ENCODE results near the gene CTNNA3. TPM values are rescaled to one million over a fixed set of nuclear protein-coding genes. Genes with fewer than 3 reads are reported as not detected.

The CTNNA3 gene
- total and polyA plus RNA-seq, 4 donors: under 0.01 to 39.8 (median 0.09) TPM

GRCh38 chr10:66762218-66762729 lies 933.7 kb downstream of the CTNNA3 start:
- ATAC-seq (ENCODE audit: insufficient read depth, low FRiP score): no peak
- DNase-seq: no peak
- Histone ChIP-seq H3K4me1 (ENCODE audit: control insufficient read depth in 5 of 5, insufficient read depth in 5 of 5, low read length in 5 of 5) (no peaks in the 10 kb centered on the region), H3K9me3 (ENCODE audit: control insufficient read depth in 4 of 4, insufficient read depth in 3 of 4, low read length in 3 of 4) (no peaks in the 10 kb centered on the region), H3K27me3 (ENCODE audit: control insufficient read depth in 3 of 3, insufficient read depth in 3 of 3, low read length in 2 of 3) (no peaks in the 10 kb centered on the region), H3K9ac (ENCODE audit: insufficient read depth in 1 of 2, low read length in 2 of 2) (no peak overlapping the region), H3K36me3 (ENCODE audit: control insufficient read depth in 4 of 4, insufficient read depth in 4 of 4, low read length in 4 of 4) (no peaks in the 10 kb centered on the region), H3K4me3 (no peak overlapping the region), H3K27ac (ENCODE audit: low read depth in 1 of 2, low read length in 1 of 2) (no peak overlapping the region)
- TF ChIP-seq, protein P1, sequence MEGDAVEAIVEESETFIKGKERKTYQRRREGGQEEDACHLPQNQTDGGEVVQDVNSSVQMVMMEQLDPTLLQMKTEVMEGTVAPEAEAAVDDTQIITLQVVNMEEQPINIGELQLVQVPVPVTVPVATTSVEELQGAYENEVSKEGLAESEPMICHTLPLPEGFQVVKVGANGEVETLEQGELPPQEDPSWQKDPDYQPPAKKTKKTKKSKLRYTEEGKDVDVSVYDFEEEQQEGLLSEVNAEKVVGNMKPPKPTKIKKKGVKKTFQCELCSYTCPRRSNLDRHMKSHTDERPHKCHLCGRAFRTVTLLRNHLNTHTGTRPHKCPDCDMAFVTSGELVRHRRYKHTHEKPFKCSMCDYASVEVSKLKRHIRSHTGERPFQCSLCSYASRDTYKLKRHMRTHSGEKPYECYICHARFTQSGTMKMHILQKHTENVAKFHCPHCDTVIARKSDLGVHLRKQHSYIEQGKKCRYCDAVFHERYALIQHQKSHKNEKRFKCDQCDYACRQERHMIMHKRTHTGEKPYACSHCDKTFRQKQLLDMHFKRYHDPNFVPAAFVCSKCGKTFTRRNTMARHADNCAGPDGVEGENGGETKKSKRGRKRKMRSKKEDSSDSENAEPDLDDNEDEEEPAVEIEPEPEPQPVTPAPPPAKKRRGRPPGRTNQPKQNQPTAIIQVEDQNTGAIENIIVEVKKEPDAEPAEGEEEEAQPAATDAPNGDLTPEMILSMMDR (IDR thresholded peaks at IDR 0.05; ENCODE audit: control extremely low read depth, extremely low read depth): no peak
- WGBS, 2 donors: 74 to 87% methylated on average over 4 of the region's 4 CpGs

- no peak overlapping the region for H3K4me3 ChIP-seq
- no peaks in the 10 kb centered on the region for H3K36me3 ChIP-seq (ENCODE audit: control insufficient read depth in 4 of 4, insufficient read depth in 4 of 4, low read length in 4 of 4)
- no peaks in the 10 kb centered on the region for H3K9me3 ChIP-seq (ENCODE audit: control insufficient read depth in 4 of 4, insufficient read depth in 3 of 4, low read length in 3 of 4)
- WGBS, 2 donors: 85 to 96% methylated on average over 1 of the region's 1 CpG
- DNase-seq: no peak
- H3K27me3 ChIP-seq (ENCODE audit: control insufficient read depth in 3 of 3, insufficient read depth in 3 of 3, low read length in 2 of 3): no peaks in the 10 kb centered on the region
- no peak overlapping the region for H3K9ac ChIP-seq (ENCODE audit: insufficient read depth in 1 of 2, low read length in 2 of 2)
- no peaks in the 10 kb centered on the region for H3K4me1 ChIP-seq (ENCODE audit: control insufficient read depth in 5 of 5, insufficient read depth in 5 of 5, low read length in 5 of 5)
- no peak overlapping the region for H3K27ac ChIP-seq (ENCODE audit: low read depth in 1 of 2, low read length in 1 of 2)
- no peak for ATAC-seq (ENCODE audit: insufficient read depth, low FRiP score)
- TF ChIP-seq, protein P1 (IDR thresholded peaks at IDR 0.05; ENCODE audit: control extremely low read depth, extremely low read depth): no peak
These were observed 935.1 kb downstream of the CTNNA3 start for GRCh38 chr10:66760941-66761340.

- DNase-seq: no peak
- TF ChIP-seq, protein P1 (IDR thresholded peaks at IDR 0.05; ENCODE audit: control extremely low read depth, extremely low read depth): no peak
- 74% methylated on average over 3 of the region's 3 CpGs for WGBS, 2 donors
These were observed 940.5 kb downstream of the CTNNA3 start for GRCh38 chr10:66755474-66755873.

DNA sequence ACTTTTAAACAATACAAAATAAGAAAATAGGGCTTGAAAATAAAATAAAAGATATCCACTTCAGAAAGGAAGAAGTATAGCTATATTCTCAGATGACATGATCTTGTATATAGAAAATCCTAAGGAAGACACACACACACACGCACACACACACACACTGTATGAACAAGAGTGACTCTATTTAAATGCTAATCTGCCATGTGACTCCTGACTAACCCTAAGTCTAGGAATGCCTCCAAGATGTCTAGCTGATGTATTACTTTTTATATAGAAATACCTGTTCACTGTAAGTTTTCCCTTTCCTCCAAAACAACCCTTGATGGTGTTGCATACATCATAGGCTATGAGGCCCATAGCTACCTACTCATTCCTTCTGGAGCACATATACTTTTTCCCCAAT lies 943.3 kb downstream of the CTNNA3 start:
- Histone ChIP-seq H3K9ac (ENCODE audit: insufficient read depth in 1 of 2, low read length in 2 of 2) (no peak overlapping the region), H3K27me3 (ENCODE audit: control insufficient read depth in 3 of 3, insufficient read depth in 3 of 3, low read length in 2 of 3) (no peaks in the 10 kb centered on the region), H3K9me3 (ENCODE audit: control insufficient read depth in 4 of 4, insufficient read depth in 3 of 4, low read length in 3 of 4) (no peaks in the 10 kb centered on the region), H3K36me3 (ENCODE audit: control insufficient read depth in 4 of 4, insufficient read depth in 4 of 4, low read length in 4 of 4) (no peaks in the 10 kb centered on the region), H3K4me1 (ENCODE audit: control insufficient read depth in 5 of 5, insufficient read depth in 5 of 5, low read length in 5 of 5) (peaks cover 0 to 2% (median 0%) of the 10 kb centered on the region in 5 donors), H3K27ac (ENCODE audit: low read depth in 1 of 2, low read length in 1 of 2) (no peak overlapping the region), H3K4me3 (no peak overlapping the region)
- TF ChIP-seq, protein P1 (IDR thresholded peaks at IDR 0.05; ENCODE audit: control extremely low read depth, extremely low read depth): no peak
- ATAC-seq (ENCODE audit: insufficient read depth, low FRiP score) (no peak), DNase-seq (no peak)
- WGBS, 2 donors: 48 to 100% methylated on average over 1 of the region's 1 CpG

More at GRCh38 chr10:66755474-66755873, 940.5 kb downstream of the CTNNA3 start:
- Histone ChIP-seq H3K4me3 (no peak overlapping the region), H3K4me1 (ENCODE audit: control insufficient read depth in 5 of 5, insufficient read depth in 5 of 5, low read length in 5 of 5) (peaks cover 0 to 2% (median 0%) of the 10 kb centered on the region in 5 donors), H3K9me3 (ENCODE audit: control insufficient read depth in 4 of 4, insufficient read depth in 3 of 4, low read length in 3 of 4) (no peaks in the 10 kb centered on the region), H3K27ac (ENCODE audit: low read depth in 1 of 2, low read length in 1 of 2) (no peak overlapping the region), H3K9ac (ENCODE audit: insufficient read depth in 1 of 2, low read length in 2 of 2) (no peak overlapping the region), H3K27me3 (ENCODE audit: control insufficient read depth in 3 of 3, insufficient read depth in 3 of 3, low read length in 2 of 3) (no peaks in the 10 kb centered on the region), H3K36me3 (ENCODE audit: control insufficient read depth in 4 of 4, insufficient read depth in 4 of 4, low read length in 4 of 4) (no peaks in the 10 kb centered on the region)
- no peak for ATAC-seq (ENCODE audit: insufficient read depth, low FRiP score)
